GM20431 (cell line): ENCODE results near the gene HIPK2.
"Not testable (repeated sequence)": the region's sequence is repeated elsewhere in the genome, so short reads cannot be mapped to it uniquely, and the experiment has no call there.

ENCODE experiments used
- in situ Hi-C: fragments of 300-500 bp; cut with MseI, MboI; formaldehyde crosslinking; loops from one replicate; pipeline ENCODE4 v1.15.0; 2020; ENCODE audit warnings: low sequenced_read_pairs; ENCODE audit not compliant: unreplicated experiment

HIPK2 gene

GRCh38 chr7:139562961-139563565 lies 214.7 kb downstream of the HIPK2 start:
- in situ Hi-C loops: no loop called here

- in situ Hi-C loops: no loop called here
These were observed 215.3 kb downstream of the HIPK2 start for GRCh38 chr7:139562491-139562890.

- in situ Hi-C loops: no loop called here
These were observed 217.1 kb downstream of the HIPK2 start for GRCh38 chr7:139560678-139561077.

GRCh38 chr7:139560199-139560598 lies 217.6 kb downstream of the HIPK2 start:
- in situ Hi-C loops: no loop called here

GRCh38 chr7:139559364-139560105 lies 218.3 kb downstream of the HIPK2 start:
- in situ Hi-C loops: no loop called here

GRCh38 chr7:139557857-139558581 lies 219.8 kb downstream of the HIPK2 start:
- in situ Hi-C loops: no loop called here

- in situ Hi-C loops: not testable (repeated sequence)
These were observed 223.7 kb downstream of the HIPK2 start for GRCh38 chr7:139553991-139554700.

GRCh38 chr7:139548302-139549028 lies 229.3 kb downstream of the HIPK2 start:
- in situ Hi-C loops: no loop called here

- in situ Hi-C loops: no loop called here
These were observed 233.2 kb downstream of the HIPK2 start for GRCh38 chr7:139544645-139545044.

GRCh38 chr7:139543801-139544603 lies 233.8 kb downstream of the HIPK2 start:
- in situ Hi-C loops: no loop called here

- in situ Hi-C loops: no loop called here
These were observed 235.3 kb downstream of the HIPK2 start for GRCh38 chr7:139542308-139543151.

GRCh38 chr7:139541600-139542307 lies 236.0 kb downstream of the HIPK2 start:
- in situ Hi-C loops: no loop called here

GRCh38 chr7:139540203-139540602 lies 237.6 kb downstream of the HIPK2 start:
- in situ Hi-C loops: no loop called here

- in situ Hi-C loops: no loop called here
These were observed 238.7 kb downstream of the HIPK2 start for GRCh38 chr7:139538881-139539635.

- in situ Hi-C loops: no loop called here
These were observed 241.6 kb downstream of the HIPK2 start for GRCh38 chr7:139536152-139536551.

- in situ Hi-C loops: no loop called here
These were observed 242.7 kb downstream of the HIPK2 start for GRCh38 chr7:139534966-139535651.
